ENCODE results near the gene DTX1.

Gene DTX1

GRCh38 chr12:113129664-113130456 lies 73.3 kb downstream of the DTX1 start:
- TF ChIP-seq CTCF (IDR thresholded peaks at IDR 0.05; ENCODE audit: low read depth, low read length) (no peak), MAX (IDR thresholded peaks at IDR 0.05; ENCODE audit: low read depth, low read length) (peak; percentile 52; the same call in 1 of the 2 replicates)
- no peak overlapping the region for H3K4me3 ChIP-seq (ENCODE audit: low read depth, low read length)
- DNase-seq (ENCODE audit: low read depth), result no peak

GRCh38 chr12:113130457-113131135 lies 74.1 kb downstream of the DTX1 start:
- DNase-seq (ENCODE audit: low read depth), result peak; percentile 38
- H3K4me3 ChIP-seq (ENCODE audit: low read depth, low read length), result no peak overlapping the region
- no peak for TF ChIP-seq MYC (IDR thresholded peaks at IDR 0.05; ENCODE audit: low read depth, low read length)
- no peak for TF ChIP-seq POLR2A (IDR thresholded peaks at IDR 0.05; ENCODE audit: extremely low read depth, insufficient read length)
- TF ChIP-seq MAX (IDR thresholded peaks at IDR 0.05; ENCODE audit: low read depth, low read length), result no peak
- peak; percentile 50 for TF ChIP-seq CTCF (IDR thresholded peaks at IDR 0.05; ENCODE audit: low read depth, low read length)

- DNase-seq (ENCODE audit: low read depth), result peak; percentile 53
- no peak overlapping the region for H3K4me3 ChIP-seq (ENCODE audit: low read depth, low read length)
- no peak for TF ChIP-seq CTCF (IDR thresholded peaks at IDR 0.05; ENCODE audit: low read depth, low read length)
- TF ChIP-seq MYC (IDR thresholded peaks at IDR 0.05; ENCODE audit: low read depth, low read length), result no peak
- TF ChIP-seq POLR2A (IDR thresholded peaks at IDR 0.05; ENCODE audit: extremely low read depth, insufficient read length), result no peak
- TF ChIP-seq MAX (IDR thresholded peaks at IDR 0.05; ENCODE audit: low read depth, low read length), result no peak
These were observed 75.0 kb downstream of the DTX1 start for GRCh38 chr12:113131556-113131955.

GRCh38 chr12:113133036-113133435 lies 76.5 kb downstream of the DTX1 start:
- TF ChIP-seq MAX (IDR thresholded peaks at IDR 0.05; ENCODE audit: low read depth, low read length), result no peak
- no peak for TF ChIP-seq CTCF (IDR thresholded peaks at IDR 0.05; ENCODE audit: low read depth, low read length)
- no peak for TF ChIP-seq MYC (IDR thresholded peaks at IDR 0.05; ENCODE audit: low read depth, low read length)
- no peak for TF ChIP-seq POLR2A (IDR thresholded peaks at IDR 0.05; ENCODE audit: extremely low read depth, insufficient read length)
- H3K4me3 ChIP-seq (ENCODE audit: low read depth, low read length), result no peak overlapping the region
- peak; percentile 53 for DNase-seq (ENCODE audit: low read depth)

GRCh38 chr12:113133666-113134065 lies 77.1 kb downstream of the DTX1 start:
- no peak overlapping the region for H3K4me3 ChIP-seq (ENCODE audit: low read depth, low read length)
- DNase-seq (ENCODE audit: low read depth), result no peak
- TF ChIP-seq POLR2A (IDR thresholded peaks at IDR 0.05; ENCODE audit: extremely low read depth, insufficient read length) (no peak), MAX (IDR thresholded peaks at IDR 0.05; ENCODE audit: low read depth, low read length) (no peak), CTCF (IDR thresholded peaks at IDR 0.05; ENCODE audit: low read depth, low read length) (no peak), MYC (IDR thresholded peaks at IDR 0.05; ENCODE audit: low read depth, low read length) (no peak)

All from NB4 (cell line).